Measurements from ENCODE around the gene FEZF2.

The FEZF2 gene

DNA sequence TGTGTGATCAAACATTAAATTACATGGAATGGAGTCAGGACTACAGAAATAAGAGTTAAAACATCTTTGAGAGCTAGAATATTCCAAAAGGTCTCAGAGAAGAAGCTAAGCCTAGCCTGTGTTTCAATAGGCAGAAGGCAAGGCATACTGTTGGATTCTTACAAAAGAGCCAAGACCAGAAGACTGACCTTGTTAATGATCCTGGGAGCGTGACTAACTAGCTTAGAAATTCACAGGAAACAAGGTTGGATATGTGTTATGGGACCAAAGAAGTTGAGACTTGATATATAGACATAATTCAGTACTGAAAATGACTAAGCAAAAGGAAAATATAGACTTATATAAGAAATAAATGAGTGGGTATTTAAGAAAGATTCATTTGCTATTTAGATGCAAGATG, 50.1 kb downstream of the FEZF2 start:
- no peak for DNase-seq
